Measurements from ENCODE around the gene ZNF267.
"Not testable (repeated sequence)": the region's sequence is repeated elsewhere in the genome, so short reads cannot be mapped to it uniquely, and the experiment has no call there.

DNA sequence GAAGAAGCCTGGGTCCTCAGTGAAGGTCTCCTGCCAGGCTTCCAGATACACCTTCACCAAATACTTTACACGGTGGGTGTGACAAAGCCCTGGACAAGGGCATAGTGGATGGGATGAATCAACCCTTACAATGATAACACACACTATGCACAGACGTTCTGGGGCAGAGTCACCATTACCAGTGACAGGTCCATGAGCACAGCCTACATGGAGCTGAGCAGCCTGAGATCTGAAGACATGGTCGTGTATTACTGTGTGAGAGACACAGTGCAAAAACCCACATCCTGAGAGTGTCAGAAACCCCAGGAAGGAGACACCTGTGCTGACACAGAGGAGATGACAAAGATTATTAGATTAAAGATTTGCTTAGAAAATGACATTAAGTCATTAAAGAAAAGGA lies 78.6 kb downstream of the ZNF267 start:
- TF ChIP-seq ESRRG (CRISPR knock-in tag; IDR thresholded peaks at IDR 0.05); ZFP30 (CRISPR knock-in tag; IDR thresholded peaks at IDR 0.05); TOX (CRISPR knock-in tag; IDR thresholded peaks at IDR 0.05; ENCODE audit: borderline replicate concordance); OSR1 (CRISPR knock-in tag; IDR thresholded peaks at IDR 0.05); TCF4 (CRISPR knock-in tag; IDR thresholded peaks at IDR 0.05; ENCODE audit: borderline replicate concordance); SNAI2 (CRISPR knock-in tag; IDR thresholded peaks at IDR 0.05); ISL1 (CRISPR knock-in tag; IDR thresholded peaks at IDR 0.05); GLIS3 (CRISPR knock-in tag; IDR thresholded peaks at IDR 0.05); RARB (CRISPR knock-in tag; IDR thresholded peaks at IDR 0.05); ZNF8 (CRISPR knock-in tag; IDR thresholded peaks at IDR 0.05); ZNF70 (CRISPR knock-in tag; IDR thresholded peaks at IDR 0.05): not testable (repeated sequence)
- TF ChIP-seq, protein P1, sequence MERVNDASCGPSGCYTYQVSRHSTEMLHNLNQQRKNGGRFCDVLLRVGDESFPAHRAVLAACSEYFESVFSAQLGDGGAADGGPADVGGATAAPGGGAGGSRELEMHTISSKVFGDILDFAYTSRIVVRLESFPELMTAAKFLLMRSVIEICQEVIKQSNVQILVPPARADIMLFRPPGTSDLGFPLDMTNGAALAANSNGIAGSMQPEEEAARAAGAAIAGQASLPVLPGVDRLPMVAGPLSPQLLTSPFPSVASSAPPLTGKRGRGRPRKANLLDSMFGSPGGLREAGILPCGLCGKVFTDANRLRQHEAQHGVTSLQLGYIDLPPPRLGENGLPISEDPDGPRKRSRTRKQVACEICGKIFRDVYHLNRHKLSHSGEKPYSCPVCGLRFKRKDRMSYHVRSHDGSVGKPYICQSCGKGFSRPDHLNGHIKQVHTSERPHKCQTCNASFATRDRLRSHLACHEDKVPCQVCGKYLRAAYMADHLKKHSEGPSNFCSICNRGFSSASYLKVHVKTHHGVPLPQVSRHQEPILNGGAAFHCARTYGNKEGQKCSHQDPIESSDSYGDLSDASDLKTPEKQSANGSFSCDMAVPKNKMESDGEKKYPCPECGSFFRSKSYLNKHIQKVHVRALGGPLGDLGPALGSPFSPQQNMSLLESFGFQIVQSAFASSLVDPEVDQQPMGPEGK (CRISPR knock-in tag; IDR thresholded peaks at IDR 0.05; ENCODE audit: borderline replicate concordance), result not testable (repeated sequence)
- TF ChIP-seq, protein P2, sequence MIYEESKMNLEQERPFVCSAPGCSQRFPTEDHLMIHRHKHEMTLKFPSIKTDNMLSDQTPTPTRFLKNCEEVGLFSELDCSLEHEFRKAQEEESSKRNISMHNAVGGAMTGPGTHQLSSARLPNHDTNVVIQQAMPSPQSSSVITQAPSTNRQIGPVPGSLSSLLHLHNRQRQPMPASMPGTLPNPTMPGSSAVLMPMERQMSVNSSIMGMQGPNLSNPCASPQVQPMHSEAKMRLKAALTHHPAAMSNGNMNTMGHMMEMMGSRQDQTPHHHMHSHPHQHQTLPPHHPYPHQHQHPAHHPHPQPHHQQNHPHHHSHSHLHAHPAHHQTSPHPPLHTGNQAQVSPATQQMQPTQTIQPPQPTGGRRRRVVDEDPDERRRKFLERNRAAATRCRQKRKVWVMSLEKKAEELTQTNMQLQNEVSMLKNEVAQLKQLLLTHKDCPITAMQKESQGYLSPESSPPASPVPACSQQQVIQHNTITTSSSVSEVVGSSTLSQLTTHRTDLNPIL (CRISPR knock-in tag; IDR thresholded peaks at IDR 0.05; ENCODE audit: low read depth), result not testable (repeated sequence)
- TF ChIP-seq, protein P3, sequence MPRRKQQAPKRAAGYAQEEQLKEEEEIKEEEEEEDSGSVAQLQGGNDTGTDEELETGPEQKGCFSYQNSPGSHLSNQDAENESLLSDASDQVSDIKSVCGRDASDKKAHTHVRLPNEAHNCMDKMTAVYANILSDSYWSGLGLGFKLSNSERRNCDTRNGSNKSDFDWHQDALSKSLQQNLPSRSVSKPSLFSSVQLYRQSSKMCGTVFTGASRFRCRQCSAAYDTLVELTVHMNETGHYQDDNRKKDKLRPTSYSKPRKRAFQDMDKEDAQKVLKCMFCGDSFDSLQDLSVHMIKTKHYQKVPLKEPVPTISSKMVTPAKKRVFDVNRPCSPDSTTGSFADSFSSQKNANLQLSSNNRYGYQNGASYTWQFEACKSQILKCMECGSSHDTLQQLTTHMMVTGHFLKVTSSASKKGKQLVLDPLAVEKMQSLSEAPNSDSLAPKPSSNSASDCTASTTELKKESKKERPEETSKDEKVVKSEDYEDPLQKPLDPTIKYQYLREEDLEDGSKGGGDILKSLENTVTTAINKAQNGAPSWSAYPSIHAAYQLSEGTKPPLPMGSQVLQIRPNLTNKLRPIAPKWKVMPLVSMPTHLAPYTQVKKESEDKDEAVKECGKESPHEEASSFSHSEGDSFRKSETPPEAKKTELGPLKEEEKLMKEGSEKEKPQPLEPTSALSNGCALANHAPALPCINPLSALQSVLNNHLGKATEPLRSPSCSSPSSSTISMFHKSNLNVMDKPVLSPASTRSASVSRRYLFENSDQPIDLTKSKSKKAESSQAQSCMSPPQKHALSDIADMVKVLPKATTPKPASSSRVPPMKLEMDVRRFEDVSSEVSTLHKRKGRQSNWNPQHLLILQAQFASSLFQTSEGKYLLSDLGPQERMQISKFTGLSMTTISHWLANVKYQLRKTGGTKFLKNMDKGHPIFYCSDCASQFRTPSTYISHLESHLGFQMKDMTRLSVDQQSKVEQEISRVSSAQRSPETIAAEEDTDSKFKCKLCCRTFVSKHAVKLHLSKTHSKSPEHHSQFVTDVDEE (CRISPR knock-in tag; IDR thresholded peaks at IDR 0.05), result not testable (repeated sequence)
